HepG2 (cell line): ENCODE data around the gene SHLD1. TPM values are rescaled to one million over a fixed set of nuclear protein-coding genes. Genes with fewer than 3 reads are reported as not detected.

Experiments used
- ATAC-seq: fragments of 200-7000 bp; cut with Tn5 transposase; 3 replicates; pipeline ENCODE4 v1.9.1; 2020; ENCODE audit warnings: mild to moderate bottlenecking, moderate library complexity
- BruUV-seq: library from RNA; stranded (reverse); fragments of 400-500 nt; replicated peaks from 2 replicates; lab custom pipeline; 2021; lab: Mats Ljungman, UMichigan
- CTCF ChIA-PET: fragments of 300-600 bp; formaldehyde crosslinking; extraction: SDS; loops from one replicate; lab custom pipeline; 2021; ENCODE audit warnings: low total read pairs, inconsistent platforms, low intra/inter-chr PET ratio; lab: Yijun Ruan, JAX
- POLR2A ChIA-PET: fragments of 350-600 bp; sonication (Branson Sonifier 250); formaldehyde crosslinking; loops from one replicate; lab custom pipeline; 2020; ENCODE audit warnings: antibody characterized with exemption, inconsistent platforms; lab: Yijun Ruan, JAX
- DNase-seq: peaks from one replicate; pipeline ENCODE4 v3.0.0-alpha.2; 2015; ENCODE audit warnings: low spot score
- FAIRE-seq: peaks from 3 replicates; lab custom pipeline; 2011; peaks lifted over from hg19 to GRCh38; lab: Jason Lieb, UNC
- H2AFZ ChIP-seq: one replicate; pipeline ENCODE4 v1.6.1; 2011; ENCODE audit warnings: low read length, inconsistent platforms
- H3K27ac ChIP-seq: fragments of 300-600 bp; 3 replicates; pipeline ENCODE4 v1.8.0; 2011; ENCODE audit warnings: mixed run types, mild to moderate bottlenecking, mixed read lengths, low read length, inconsistent platforms; ENCODE audit not compliant: insufficient read depth; ENCODE audit errors: extremely low read length
- H3K27me3 ChIP-seq, 2 experiments: fragments of 200-600 bp in 1 of 2; 2 replicates in 1 of 2; 3 replicates in 1 of 2; pipeline versions ENCODE4 v1.6.0 to v1.8.0; 2011; ENCODE audit warnings: low read length in 2 of 2, mild to moderate bottlenecking in 2 of 2, moderate library complexity in 2 of 2, inconsistent platforms in 1 of 2; ENCODE audit not compliant: insufficient read depth in 2 of 2, control insufficient read depth in 1 of 2
- H3K36me3 ChIP-seq, 2 experiments: fragments of 200-600 bp in 1 of 2; replicated peaks in 1 of 2; 2 replicates in 1 of 2; 3 replicates in 1 of 2; pipeline versions ENCODE4 v1.5.1 to v1.8.0; 2011; ENCODE audit warnings: low read length in 2 of 2, inconsistent platforms in 1 of 2; ENCODE audit not compliant: insufficient read depth in 2 of 2, control insufficient read depth in 1 of 2
- H3K4me1 ChIP-seq: 2 replicates; pipeline ENCODE4 v1.5.1; 2012; ENCODE audit warnings: low read length, inconsistent platforms; ENCODE audit not compliant: insufficient read depth
- H3K4me2 ChIP-seq: 2 replicates; pipeline ENCODE4 v1.6.0; 2011; ENCODE audit warnings: low read depth, low read length, inconsistent platforms
- H3K4me3 ChIP-seq, 3 experiments: fragments of 200-600 bp in 1 of 3; sonication (generic), shearing (Covaris generic) in 1 of 3; replicated peaks in 1 of 3; 2 replicates each; pipeline ENCODE4 v1.5.1; 2011 to 2016; ENCODE audit warnings: low read length in 3 of 3, inconsistent platforms in 2 of 3, low read depth in 2 of 3, mild to moderate bottlenecking in 2 of 3, control low read depth in 1 of 3, mixed read lengths in 1 of 3; ENCODE audit not compliant: insufficient read depth in 1 of 3
- H3K79me2 ChIP-seq: one replicate; pipeline ENCODE4 v1.6.1; 2011; ENCODE audit warnings: low read length, inconsistent platforms; ENCODE audit not compliant: insufficient read depth
- H3K9ac ChIP-seq: 2 replicates; pipeline ENCODE4 v1.6.0; 2011; ENCODE audit warnings: mild to moderate bottlenecking, low read depth, low read length, inconsistent platforms; ENCODE audit not compliant: insufficient read depth
- H3K9me3 ChIP-seq: 2 replicates; pipeline ENCODE4 v1.5.1; 2012; ENCODE audit warnings: mild to moderate bottlenecking, low read length
- H4K20me1 ChIP-seq: 2 replicates; pipeline ENCODE4 v1.6.0; 2011; ENCODE audit warnings: inconsistent platforms, mild to moderate bottlenecking, low read length, moderate library complexity; ENCODE audit not compliant: insufficient read depth
- JARID2 ChIP-seq: sonication (generic); formaldehyde crosslinking; IDR thresholded peaks from 2 replicates; pipeline ENCODE4 v1.8.1; 2023; ENCODE audit warnings: missing genetic modification reagents, inconsistent platforms; ENCODE audit not compliant: insufficient replicate concordance
- PCBP2 ChIP-seq: fragments of 200-400 bp; formaldehyde crosslinking; optimal IDR thresholded peaks from 2 replicates; pipeline ENCODE3; 2018; ENCODE audit warnings: low read length, low read depth; ENCODE audit not compliant: poor library complexity, severe bottlenecking
- PLRG1 ChIP-seq: fragments of 450-650 bp; conservative IDR thresholded peaks from 2 replicates; pipeline ENCODE4 v1.6.1; 2016
- RFX5 ChIP-seq: IDR thresholded peaks from 2 replicates; pipeline ENCODE4 v1.6.1; 2011; ENCODE audit warnings: low read depth, low read length, improper control_type of control experiment
- RFXAP ChIP-seq: sonication (generic); formaldehyde crosslinking; IDR thresholded peaks from 2 replicates; pipeline ENCODE4 v1.4.0; 2020; ENCODE audit warnings: missing genetic modification reagents, borderline replicate concordance
- SIX4 ChIP-seq: sonication (generic); formaldehyde crosslinking; IDR thresholded peaks from 2 replicates; pipeline ENCODE4 v1.4.0; 2020; ENCODE audit warnings: missing genetic modification reagents
- ZC3H4 ChIP-seq: sonication (generic); formaldehyde crosslinking; IDR thresholded peaks from 2 replicates; pipeline ENCODE4 v1.4.0; 2020; ENCODE audit warnings: missing genetic modification reagents, borderline replicate concordance
- ZNF432 ChIP-seq: sonication (generic); formaldehyde crosslinking; IDR thresholded peaks from 2 replicates; pipeline ENCODE4 v1.5.0; 2020; ENCODE audit warnings: missing genetic modification reagents, mild to moderate bottlenecking, borderline replicate concordance
- ZNF547 ChIP-seq: sonication (generic); formaldehyde crosslinking; IDR thresholded peaks from 2 replicates; pipeline ENCODE4 v1.5.1; 2020; ENCODE audit warnings: mild to moderate bottlenecking, missing genetic modification reagents
- WGBS: methylation state at CpG from one replicate; pipeline ENCODE4 v1.1.6; 2017; ENCODE audit warnings: low lambda C conversion rate; 5-methylcytosine and 5-hydroxymethylcytosine counted together
- in situ Hi-C: cut with HindIII; loops from 2 replicates; pipeline ENCODE4 v1.10.0; 2017; ENCODE audit warnings: low pct_unique_long_range_greater_than_20kb; ENCODE audit not compliant: extremely low pct_ligation_motif_present
- intact Hi-C: fragments of 100-400 bp; cut with micrococcal nuclease; formaldehyde crosslinking; loops from one replicate; pipeline ENCODE4 v1.10.0; 2022; ENCODE audit not compliant: unreplicated experiment
- polyA plus RNA-seq, 8 experiments: library from polyadenylated mRNA; depleted of rRNA in 3 of 8; stranded (reverse) in 7 of 8; unstranded in 1 of 8; fragments of >200 nt; fragmentation: Illumina TruSeq in 4 of 8; extraction: Trizol in 4 of 8; gene quantifications; 2 replicates each; pipeline versions ENCODE4 v1.2.1 to v1.2.3, GENCODE V29; 2011 to 2016; ENCODE audit warnings: low read depth in 4 of 8, missing spikeins in 1 of 8, mixed read lengths in 1 of 8; ENCODE audit not compliant: insufficient read depth in 1 of 8
- total RNA-seq, 5 experiments: library from RNA; depleted of rRNA; stranded (reverse); fragments of >200 nt; fragmentation: Illumina TruSeq; extraction: Trizol; gene quantifications; 2 replicates each; pipeline ENCODE4 v1.2.3, GENCODE V29; 2016; ENCODE audit warnings: low read depth in 1 of 5
- TF ChIP-seq, protein P1 (sequence below): sonication (generic); formaldehyde crosslinking; IDR thresholded peaks from 2 replicates; pipeline ENCODE4 v1.4.0; 2020; ENCODE audit warnings: missing genetic modification reagents

SHLD1 gene
- total and polyA plus RNA-seq, 2 of the 13 experiments (the other 11 are each of a cell fraction or from before 2014, with no cell fraction given): 8.9 to 10.0 TPM

DNA sequence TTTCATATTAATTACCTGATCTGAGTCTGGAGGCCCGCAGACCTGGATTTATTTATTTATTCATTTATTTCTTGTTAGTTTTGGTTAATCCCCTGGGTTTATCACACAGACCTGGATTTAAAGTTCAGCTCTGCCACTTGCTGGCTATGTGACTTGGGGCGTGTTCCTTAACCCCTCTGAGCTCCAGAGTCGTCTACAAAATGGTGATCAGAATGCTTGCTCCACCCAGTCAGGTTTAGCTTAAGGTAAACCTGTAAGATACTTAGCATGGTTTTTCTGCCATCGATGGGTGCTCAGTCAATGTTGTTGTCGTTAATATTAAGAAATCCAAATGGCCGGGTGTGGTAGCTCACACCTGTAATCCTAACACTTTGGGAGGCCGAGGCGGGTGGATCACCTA, 23.4 kb downstream of the SHLD1 start:
- H3K4me3 ChIP-seq: no peak overlapping the region
- 95% methylated on average over 8 of the region's 8 CpGs for WGBS
- no peaks in the 10 kb centered on the region for H3K79me2 ChIP-seq
- intact Hi-C loops (loop anchor here (10.0 kb wide), 1 partner anchor 59 kb away; no protein-coding TSS in a partner anchor), in situ Hi-C loops (no loop called here)
- H3K36me3 ChIP-seq: peaks cover 3 to 12% of the 10 kb centered on the region in 2 experiments; a peak in 2 of 5 replicates
- no peak overlapping the region for H3K27ac ChIP-seq
- no peak overlapping the region for H3K4me2 ChIP-seq
- POLR2A ChIA-PET: interaction anchor here (1.3 kb wide), 1 partner anchor 23 kb away, joined by 4 read pairs; the partner anchor contains the start of gene SHLD1
- H3K9ac ChIP-seq: no peak overlapping the region
- no peak for ATAC-seq
- no TSS peak for BruUV-seq
- H3K27me3 ChIP-seq: no peaks in the 10 kb centered on the region
- no peaks in the 10 kb centered on the region for H4K20me1 ChIP-seq
- FAIRE-seq: no peak
- H3K4me1 ChIP-seq: peaks cover 4% of the 10 kb centered on the region
- H2AFZ ChIP-seq: no peak overlapping the region
- TF ChIP-seq SIX4 (CRISPR knock-in tag) (no peak), PCBP2 (no peak), RFXAP (CRISPR knock-in tag) (no peak), JARID2 (CRISPR knock-in tag) (no peak), PLRG1 (no peak), ZC3H4 (CRISPR knock-in tag) (no peak), ZNF547 (no peak), ZNF432 (CRISPR knock-in tag) (no peak), RFX5 (no peak)
- TF ChIP-seq, protein P1, sequence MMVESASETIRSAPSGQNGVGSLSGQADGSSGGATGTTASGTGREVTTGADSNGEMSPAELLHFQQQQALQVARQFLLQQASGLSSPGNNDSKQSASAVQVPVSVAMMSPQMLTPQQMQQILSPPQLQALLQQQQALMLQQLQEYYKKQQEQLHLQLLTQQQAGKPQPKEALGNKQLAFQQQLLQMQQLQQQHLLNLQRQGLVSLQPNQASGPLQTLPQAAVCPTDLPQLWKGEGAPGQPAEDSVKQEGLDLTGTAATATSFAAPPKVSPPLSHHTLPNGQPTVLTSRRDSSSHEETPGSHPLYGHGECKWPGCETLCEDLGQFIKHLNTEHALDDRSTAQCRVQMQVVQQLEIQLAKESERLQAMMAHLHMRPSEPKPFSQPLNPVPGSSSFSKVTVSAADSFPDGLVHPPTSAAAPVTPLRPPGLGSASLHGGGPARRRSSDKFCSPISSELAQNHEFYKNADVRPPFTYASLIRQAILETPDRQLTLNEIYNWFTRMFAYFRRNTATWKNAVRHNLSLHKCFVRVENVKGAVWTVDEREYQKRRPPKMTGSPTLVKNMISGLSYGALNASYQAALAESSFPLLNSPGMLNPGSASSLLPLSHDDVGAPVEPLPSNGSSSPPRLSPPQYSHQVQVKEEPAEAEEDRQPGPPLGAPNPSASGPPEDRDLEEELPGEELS (CRISPR knock-in tag): no peak
- DNase-seq: no peak
- CTCF ChIA-PET: no interaction called here
- H3K9me3 ChIP-seq: no peaks in the 10 kb centered on the region
